Retinal pigment epithelial cell (primary cell): Measurements from ENCODE around the gene BIN1.

Experiments
- DNase-seq: peaks from one replicate; pipeline ENCODE4 v3.0.0-alpha.2; 2010; ENCODE audit warnings: low read depth
- H3K4me3 ChIP-seq: 2 replicates; pipeline ENCODE4 v1.5.1; 2011; ENCODE audit warnings: mild to moderate bottlenecking, low read length, control low read depth, moderate library complexity
- CTCF ChIP-seq: conservative IDR thresholded peaks from 2 replicates; pipeline ENCODE4 v1.5.1; 2011; ENCODE audit warnings: low read depth, low read length, control low read depth, inconsistent platforms

The BIN1 gene

GRCh38 chr2:127094509-127095366 is 12.2 kb downstream of the BIN1 start:
- H3K4me3 ChIP-seq, result no peak overlapping the region
- no peak for DNase-seq
- TF ChIP-seq CTCF, result no peak

- TF ChIP-seq CTCF, result no peak
- H3K4me3 ChIP-seq, result no peak overlapping the region
These were observed 13.2 kb downstream of the BIN1 start for GRCh38 chr2:127093648-127094210.

GRCh38 chr2:127092901-127093516 is 13.9 kb downstream of the BIN1 start:
- no peak for TF ChIP-seq CTCF
- H3K4me3 ChIP-seq, result no peak overlapping the region
- DNase-seq, result no peak

More at GRCh38 chr2:127093648-127094210, 13.2 kb downstream of the BIN1 start:
- no peak for DNase-seq

- no peak for TF ChIP-seq CTCF
- no peak for DNase-seq
- no peak overlapping the region for H3K4me3 ChIP-seq
These were observed 14.6 kb downstream of the BIN1 start for GRCh38 chr2:127092306-127092705.

- H3K4me3 ChIP-seq, result no peak overlapping the region
- no peak for DNase-seq
- no peak for TF ChIP-seq CTCF
These were observed 15.1 kb downstream of the BIN1 start for GRCh38 chr2:127091886-127092285.

GRCh38 chr2:127091148-127091547 is 15.8 kb downstream of the BIN1 start:
- no peak for TF ChIP-seq CTCF
- no peak overlapping the region for H3K4me3 ChIP-seq
- no peak for DNase-seq
